ENCODE results near the gene BCL2. TPM values are rescaled to one million over a fixed set of nuclear protein-coding genes. Genes with fewer than 3 reads are reported as not detected.

BCL2 gene
- total RNA-seq, 1 experiment from 2014 or later = 2.5 TPM

DNA sequence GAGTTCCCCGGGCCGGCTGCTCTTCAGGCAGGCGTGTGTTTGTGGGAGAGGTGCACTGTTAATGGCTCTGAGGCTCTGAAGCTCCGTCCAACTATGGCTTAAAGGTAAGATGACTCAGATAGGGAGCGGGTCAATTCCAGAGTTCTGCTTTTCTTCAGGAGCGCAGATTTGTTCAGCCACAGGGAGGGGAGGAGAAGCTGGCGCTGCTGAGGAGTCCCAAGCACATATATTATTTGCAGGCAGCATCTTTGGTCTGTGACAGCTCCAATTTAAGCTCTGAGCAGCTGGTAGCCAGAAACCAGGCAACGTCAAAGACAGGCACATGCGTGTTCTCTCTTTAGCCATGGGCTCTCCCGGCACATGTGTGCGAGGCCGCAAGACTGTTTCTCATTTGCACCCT is 229.2 kb downstream of the BCL2 start:
- Histone ChIP-seq H3K9me2 (ENCODE audit: insufficient read depth) (no peaks in the 10 kb centered on the region), H3K4me3 (replicated peaks in 1 of 2; ENCODE audit: low read depth in 1 of 2, low read length in 2 of 2) (no peak overlapping the region), H3K79me2 (ENCODE audit: insufficient read depth, low read length) (no peaks in the 10 kb centered on the region), H3K9ac (ENCODE audit: low read length) (no peak overlapping the region), H3K4me2 (ENCODE audit: low read length) (no peak overlapping the region), H3K9me3 (ENCODE audit: control insufficient read depth in 1 of 2, insufficient read depth in 1 of 2, low read depth in 1 of 2, low read length in 2 of 2) (no peaks in the 10 kb centered on the region), H3K27ac (ENCODE audit: low read depth, low read length) (no peak overlapping the region), H4K20me1 (ENCODE audit: insufficient read depth) (no peaks in the 10 kb centered on the region), H3K27me3 (ENCODE audit: insufficient read depth, low read length) (no peaks in the 10 kb centered on the region), H3K4me1 (ENCODE audit: control insufficient read depth in 1 of 2, insufficient read depth in 2 of 2, low read length in 2 of 2) (no peaks in the 10 kb centered on the region), H2AFZ (ENCODE audit: low read depth, low read length, poor library complexity, severe bottlenecking) (no peak overlapping the region), H3K36me3 (ENCODE audit: control insufficient read depth in 1 of 2, insufficient read depth in 2 of 2, low read length in 2 of 2) (no peaks in the 10 kb centered on the region)
- BruUV-seq (replicated peaks) = no TSS peak
- DNase-seq (ENCODE audit: low read depth, low spot score) (no peak), ATAC-seq (no peak)
- no peak for TF ChIP-seq CTCF (IDR thresholded peaks at IDR 0.05 in 2 of 3, conservative IDR thresholded peaks at IDR 0.05 in 1 of 3; ENCODE audit: borderline replicate concordance in 1 of 3, insufficient read depth in 1 of 3, low read depth in 2 of 3, low read length in 2 of 3)
- no peak for TF ChIP-seq CEBPB (IDR thresholded peaks at IDR 0.05; ENCODE audit: low read depth)
- TF ChIP-seq SP1 (IDR thresholded peaks at IDR 0.05; ENCODE audit: low read depth) = no peak
- TF ChIP-seq SIN3A (IDR thresholded peaks at IDR 0.05; ENCODE audit: low read depth) = no peak
- no peak for TF ChIP-seq EGR1 (IDR thresholded peaks at IDR 0.05; ENCODE audit: low read depth)
- TF ChIP-seq JUND (IDR thresholded peaks at IDR 0.05) = no peak
- no peak for TF ChIP-seq FOSL1 (IDR thresholded peaks at IDR 0.05; ENCODE audit: low read depth)
- TF ChIP-seq ELF1 (IDR thresholded peaks at IDR 0.05; ENCODE audit: borderline replicate concordance, low read depth) = no peak
- no peak for TF ChIP-seq ZFX (IDR thresholded peaks at IDR 0.05)
- no peak for TF ChIP-seq TCF7L2 (IDR thresholded peaks at IDR 0.05; ENCODE audit: borderline replicate concordance, extremely low read depth, insufficient read depth, insufficient read length)
- no peak for TF ChIP-seq YY1 (IDR thresholded peaks at IDR 0.05; ENCODE audit: extremely low read depth, insufficient replicate concordance, low read depth, low read length)
- TF ChIP-seq ZNF274 (IDR thresholded peaks at IDR 0.05; ENCODE audit: low read depth, low read length) = no peak
- TF ChIP-seq, protein P1, sequence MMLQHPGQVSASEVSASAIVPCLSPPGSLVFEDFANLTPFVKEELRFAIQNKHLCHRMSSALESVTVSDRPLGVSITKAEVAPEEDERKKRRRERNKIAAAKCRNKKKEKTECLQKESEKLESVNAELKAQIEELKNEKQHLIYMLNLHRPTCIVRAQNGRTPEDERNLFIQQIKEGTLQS (IDR thresholded peaks at IDR 0.05) = no peak
- no peak for TF ChIP-seq CBX3 (IDR thresholded peaks at IDR 0.05; ENCODE audit: low read depth)
- no peak for TF ChIP-seq EZH2phosphoT487 (IDR thresholded peaks at IDR 0.05; ENCODE audit: borderline replicate concordance)
- TF ChIP-seq, protein P2, sequence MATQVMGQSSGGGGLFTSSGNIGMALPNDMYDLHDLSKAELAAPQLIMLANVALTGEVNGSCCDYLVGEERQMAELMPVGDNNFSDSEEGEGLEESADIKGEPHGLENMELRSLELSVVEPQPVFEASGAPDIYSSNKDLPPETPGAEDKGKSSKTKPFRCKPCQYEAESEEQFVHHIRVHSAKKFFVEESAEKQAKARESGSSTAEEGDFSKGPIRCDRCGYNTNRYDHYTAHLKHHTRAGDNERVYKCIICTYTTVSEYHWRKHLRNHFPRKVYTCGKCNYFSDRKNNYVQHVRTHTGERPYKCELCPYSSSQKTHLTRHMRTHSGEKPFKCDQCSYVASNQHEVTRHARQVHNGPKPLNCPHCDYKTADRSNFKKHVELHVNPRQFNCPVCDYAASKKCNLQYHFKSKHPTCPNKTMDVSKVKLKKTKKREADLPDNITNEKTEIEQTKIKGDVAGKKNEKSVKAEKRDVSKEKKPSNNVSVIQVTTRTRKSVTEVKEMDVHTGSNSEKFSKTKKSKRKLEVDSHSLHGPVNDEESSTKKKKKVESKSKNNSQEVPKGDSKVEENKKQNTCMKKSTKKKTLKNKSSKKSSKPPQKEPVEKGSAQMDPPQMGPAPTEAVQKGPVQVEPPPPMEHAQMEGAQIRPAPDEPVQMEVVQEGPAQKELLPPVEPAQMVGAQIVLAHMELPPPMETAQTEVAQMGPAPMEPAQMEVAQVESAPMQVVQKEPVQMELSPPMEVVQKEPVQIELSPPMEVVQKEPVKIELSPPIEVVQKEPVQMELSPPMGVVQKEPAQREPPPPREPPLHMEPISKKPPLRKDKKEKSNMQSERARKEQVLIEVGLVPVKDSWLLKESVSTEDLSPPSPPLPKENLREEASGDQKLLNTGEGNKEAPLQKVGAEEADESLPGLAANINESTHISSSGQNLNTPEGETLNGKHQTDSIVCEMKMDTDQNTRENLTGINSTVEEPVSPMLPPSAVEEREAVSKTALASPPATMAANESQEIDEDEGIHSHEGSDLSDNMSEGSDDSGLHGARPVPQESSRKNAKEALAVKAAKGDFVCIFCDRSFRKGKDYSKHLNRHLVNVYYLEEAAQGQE (IDR thresholded peaks at IDR 0.05; ENCODE audit: low read depth) = no peak
- intact Hi-C loops (cut with micrococcal nuclease) = no loop called here
- ChIA-PET CTCF (no interaction called here), RAD21 (ENCODE audit: low non-redundant PET in 1 of 2, low total read pairs in 2 of 2, uncharacterized antibody in 2 of 2, unreplicated experiment in 2 of 2) (no interaction called here), POLR2A (no interaction called here)
